Neural cell (in vitro differentiated cells): ENCODE measurements around the gene MCL1.

Experiments used
- CTCF ChIP-seq: fragments of 450-650 bp; IDR thresholded peaks from 2 replicates; pipeline ENCODE4 v1.5.1; 2014; ENCODE audit warnings: antibody characterized with exemption, mild to moderate bottlenecking, moderate library complexity; ENCODE audit not compliant: poor library complexity, severe bottlenecking
- EZH2 ChIP-seq: fragments of 200-600, 300-800 bp; shearing (Covaris generic), sonication (generic); IDR thresholded peaks from 2 replicates; pipeline ENCODE4 v1.6.1; 2014; ENCODE audit warnings: antibody characterized with exemption, low read length, borderline replicate concordance, mild to moderate bottlenecking; ENCODE audit not compliant: insufficient read depth, poor library complexity, severe bottlenecking
- MXI1 ChIP-seq: fragments of 450-650 bp; conservative IDR thresholded peaks from 2 replicates; pipeline ENCODE4 v1.6.1; 2014; ENCODE audit warnings: antibody characterized with exemption, mild to moderate bottlenecking; ENCODE audit not compliant: poor library complexity, severe bottlenecking
- POLR2AphosphoS5 ChIP-seq: IDR thresholded peaks from 2 replicates; pipeline ENCODE4 v1.6.1; 2012
- RAD21 ChIP-seq: fragments of 450-650 bp; conservative IDR thresholded peaks from 2 replicates; pipeline ENCODE4 v1.6.1; 2014; ENCODE audit warnings: antibody characterized with exemption, mild to moderate bottlenecking, moderate library complexity

DNA sequence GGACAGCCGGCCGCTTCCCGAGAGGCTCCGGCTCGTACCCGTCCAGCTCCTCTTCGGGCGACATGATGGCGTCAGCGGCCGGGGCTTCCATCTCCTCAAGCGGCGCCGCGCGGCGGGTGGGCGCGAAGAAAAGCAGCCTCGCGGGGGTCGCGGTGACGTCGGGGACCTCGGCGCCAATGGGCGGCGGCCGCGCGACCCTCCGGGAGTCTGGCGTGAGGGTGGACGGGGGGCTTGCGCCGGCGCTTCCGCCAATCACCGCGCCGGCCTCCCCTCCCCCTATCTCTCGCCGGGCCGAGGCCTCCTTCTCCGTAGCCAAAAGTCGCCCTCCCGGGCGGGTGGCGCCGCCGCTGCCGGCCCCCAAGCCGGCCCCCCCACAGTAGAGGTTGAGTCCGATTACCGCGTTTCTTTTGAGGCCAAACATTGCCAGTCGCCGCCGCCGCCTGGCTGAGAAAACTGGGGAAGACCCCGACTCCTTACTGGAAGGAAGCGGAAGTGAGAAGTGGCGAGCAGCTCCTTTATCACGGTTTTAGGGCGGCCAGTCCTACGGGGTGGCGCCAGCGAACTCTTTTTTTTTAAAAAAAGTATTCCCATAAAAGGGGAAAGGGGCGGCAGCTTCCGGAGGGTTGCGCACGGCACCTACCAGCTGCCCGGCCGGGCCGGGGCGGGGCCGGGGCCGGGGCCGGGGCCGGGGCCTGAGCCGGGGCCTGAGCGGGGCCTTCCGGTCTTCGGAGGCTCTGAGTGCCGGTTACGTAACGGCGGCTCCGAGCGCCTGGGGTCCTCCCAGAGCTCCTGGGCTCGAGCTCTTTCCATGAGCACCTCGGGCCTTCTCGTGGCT is at the start of gene MCL1:
- TF ChIP-seq CTCF (no peak), RAD21 (no peak), EZH2 (no peak), MXI1 (peak; percentile 25), POLR2AphosphoS5 (peak; percentile 92)
